Fibroblast of skin of right quadriceps (primary cell): ENCODE data around the gene NSUN3.
"Not testable (repeated sequence)": the region's sequence is repeated elsewhere in the genome, so short reads cannot be mapped to it uniquely, and the experiment has no call there.

Experiments used
- DNase-seq: peaks from one replicate; pipeline ENCODE4 v3.0.0-alpha.2; 2013

The NSUN3 gene

DNA sequence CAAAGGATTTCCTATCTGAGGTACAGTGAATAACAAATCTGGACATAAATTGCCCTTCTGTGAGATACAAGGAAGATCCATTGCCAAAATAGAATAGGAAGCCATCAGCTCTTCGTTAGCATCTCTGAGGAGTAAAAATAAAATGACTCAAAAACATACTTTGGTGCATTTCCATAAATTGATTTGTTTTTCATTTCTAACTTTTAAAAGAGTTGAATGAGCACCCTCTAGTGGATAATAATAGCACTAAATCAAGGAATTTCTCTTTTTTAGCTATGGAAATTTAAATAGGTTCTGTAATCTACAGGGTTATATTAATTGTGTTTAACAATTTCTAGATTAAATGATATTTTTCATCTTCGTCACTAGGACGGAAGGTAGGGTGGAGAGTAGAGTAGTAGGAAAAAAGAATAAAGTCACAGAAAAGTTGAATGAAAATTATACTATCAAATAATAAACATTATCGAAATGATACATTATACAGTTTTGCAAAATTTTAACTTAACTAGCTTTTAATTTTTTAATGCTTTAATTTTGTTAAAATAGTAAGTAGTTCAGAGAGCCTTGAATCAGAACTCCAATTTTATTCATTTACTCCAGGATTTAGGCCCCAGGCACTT lies 6.4 kb downstream of the NSUN3 start:
- peak; percentile 22 for DNase-seq

DNA sequence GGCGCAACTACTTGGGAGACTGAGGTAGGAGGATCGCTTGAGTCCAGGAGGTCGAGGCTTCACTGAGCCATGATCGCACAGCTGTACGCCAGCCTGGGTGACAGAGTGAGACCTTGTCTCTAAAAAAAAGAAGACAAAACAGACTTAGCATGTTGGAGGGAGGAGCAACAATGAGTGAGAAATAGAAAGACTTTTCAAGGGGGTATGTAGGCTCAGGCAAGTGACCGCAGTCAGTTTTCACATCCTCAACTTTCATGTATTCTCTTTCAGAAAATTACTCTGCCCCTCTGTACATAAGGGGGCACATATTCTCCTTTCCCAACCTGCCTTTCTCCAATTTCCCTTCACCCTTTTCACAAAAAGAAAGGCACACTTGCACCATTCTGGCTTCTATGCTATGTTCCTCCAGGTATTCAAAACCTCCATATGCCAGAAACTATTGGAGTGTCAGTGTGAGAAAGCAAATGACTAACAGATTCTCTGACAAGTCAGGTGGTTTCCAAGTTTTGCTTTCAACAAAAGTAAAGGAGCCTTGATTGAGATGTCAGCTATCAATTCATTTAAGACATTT lies 7.6 kb downstream of the NSUN3 start:
- DNase-seq: no peak

DNA sequence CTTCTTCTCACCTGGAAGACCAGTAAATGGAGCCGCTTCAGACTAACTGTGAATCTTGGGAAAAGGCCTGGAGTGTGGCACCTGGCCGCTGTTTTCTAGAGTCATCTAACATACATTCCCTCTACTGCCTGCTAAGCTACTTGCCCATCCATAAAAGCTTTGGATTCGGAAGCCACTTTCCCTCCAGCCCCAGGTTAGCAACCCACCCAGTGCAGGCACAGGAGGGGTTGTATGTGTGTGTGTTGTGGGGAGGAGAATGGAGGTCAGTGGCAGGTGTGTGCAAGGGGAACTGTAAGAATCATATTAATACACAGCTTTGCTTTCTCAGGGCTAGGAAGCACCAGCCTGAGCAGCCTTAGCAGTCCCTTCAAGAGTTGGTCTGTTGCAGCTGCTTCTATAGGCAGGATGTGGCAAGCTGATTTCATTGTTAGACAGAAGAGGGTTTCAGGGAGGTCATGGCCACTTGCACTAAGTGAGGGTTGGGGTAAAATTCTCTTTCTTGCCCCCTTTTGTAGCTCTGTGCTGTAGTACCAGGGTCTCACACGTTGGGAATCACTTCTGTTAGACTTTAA lies 8.9 kb downstream of the NSUN3 start:
- DNase-seq: no peak

DNA sequence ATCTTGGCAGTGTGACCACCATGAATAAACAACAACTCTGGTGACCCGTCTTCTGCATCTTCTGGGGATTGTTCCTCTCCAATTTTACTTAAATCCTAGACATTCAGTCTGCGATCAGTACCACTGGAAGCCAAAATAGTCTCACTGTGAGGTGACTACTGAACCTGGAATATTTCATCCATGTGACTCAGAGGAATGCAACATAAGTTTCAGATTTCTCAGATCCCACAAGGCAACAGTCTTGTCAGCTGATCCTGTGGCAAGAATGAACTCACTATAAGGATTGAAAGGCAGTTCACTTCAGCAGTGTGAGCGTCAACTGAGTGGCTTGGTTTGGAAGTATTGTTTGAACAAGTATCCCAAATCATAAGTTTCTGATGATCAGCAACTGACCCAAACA lies 13.2 kb downstream of the NSUN3 start:
- DNase-seq: peak; percentile 44

- DNase-seq: not testable (repeated sequence)
Measured at GRCh38 chr3:94080552-94080951, 17.7 kb downstream of the NSUN3 start.

DNA sequence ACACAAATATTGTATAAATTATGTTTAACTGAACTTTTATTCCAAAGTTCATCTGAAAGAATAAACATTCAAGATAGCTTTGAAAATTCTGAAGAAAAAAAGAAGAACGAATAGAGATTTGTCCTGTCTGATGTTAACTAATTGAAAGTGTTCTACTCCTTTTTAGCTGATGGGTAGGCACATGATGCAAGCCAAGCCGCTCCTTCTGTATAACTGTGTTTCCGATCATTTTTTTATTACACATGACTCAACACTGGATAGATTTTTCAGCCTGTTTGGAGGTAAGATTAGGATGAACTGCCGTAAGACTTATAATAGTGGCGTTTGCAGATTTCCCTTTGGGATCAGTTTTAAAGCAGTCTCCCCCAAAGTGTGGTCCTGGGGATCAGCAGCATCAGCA lies 19.0 kb downstream of the NSUN3 start:
- DNase-seq: peak; percentile 2

DNA sequence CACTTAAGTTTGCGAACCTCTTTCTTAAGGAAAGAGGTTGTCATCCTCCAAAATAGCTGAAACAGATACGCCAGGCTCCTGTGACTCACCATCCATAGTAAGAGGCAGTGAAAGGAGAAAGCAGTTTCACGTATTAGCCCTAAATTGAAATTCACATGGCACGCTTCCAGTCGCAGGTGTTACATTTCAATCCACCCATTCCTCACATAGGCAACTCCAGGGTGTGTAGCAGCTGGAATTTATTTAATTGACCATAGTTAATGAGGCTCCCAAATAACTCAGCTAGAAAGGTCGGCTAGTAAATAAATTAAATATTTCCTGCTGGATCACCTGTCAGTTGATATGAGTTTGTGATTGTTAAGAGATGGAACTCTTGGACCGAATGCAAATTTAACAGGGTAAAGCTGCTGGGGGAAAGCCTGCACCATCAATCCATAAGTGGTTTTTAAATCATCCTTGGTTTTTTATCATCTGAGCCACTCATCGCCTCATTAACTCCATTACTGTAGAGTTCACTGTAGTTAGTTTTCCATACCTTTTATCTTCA lies 19.6 kb downstream of the NSUN3 start:
- peak; percentile 7 for DNase-seq

- no peak for DNase-seq
Measured at GRCh38 chr3:94083261-94083660, 20.4 kb downstream of the NSUN3 start.

- no peak for DNase-seq
Measured at GRCh38 chr3:94089126-94089525, 26.3 kb downstream of the NSUN3 start.

DNA sequence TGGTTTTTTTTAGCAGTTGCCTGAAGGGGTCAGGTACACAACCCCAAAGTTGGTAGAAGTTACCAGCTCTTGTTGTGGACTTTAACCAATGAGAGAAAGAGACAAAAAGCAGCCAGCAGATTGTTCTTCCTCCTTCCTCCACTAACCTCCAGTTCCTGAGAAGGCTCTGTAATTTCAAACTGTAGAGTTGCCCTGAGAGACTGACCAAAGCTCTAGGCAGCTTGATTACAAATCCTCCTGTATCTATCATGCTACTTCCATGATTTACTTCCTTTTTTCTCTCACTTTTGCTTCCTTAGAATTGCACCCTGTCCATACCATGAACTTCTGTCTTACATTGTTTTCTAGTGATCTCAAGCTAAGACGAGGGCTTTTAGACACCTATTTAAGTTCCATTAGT lies 29.2 kb downstream of the NSUN3 start:
- no peak for DNase-seq

GRCh38 chr3:94093151-94093550 lies 30.3 kb downstream of the NSUN3 start:
- DNase-seq: no peak

GRCh38 chr3:94095111-94095510 lies 32.2 kb downstream of the NSUN3 start:
- DNase-seq: no peak

GRCh38 chr3:94098452-94098851 lies 35.6 kb downstream of the NSUN3 start:
- no peak for DNase-seq

GRCh38 chr3:94099311-94099710 lies 36.5 kb downstream of the NSUN3 start:
- no peak for DNase-seq

- no peak for DNase-seq
Measured at GRCh38 chr3:94101860-94102259, 39.0 kb downstream of the NSUN3 start.

DNA sequence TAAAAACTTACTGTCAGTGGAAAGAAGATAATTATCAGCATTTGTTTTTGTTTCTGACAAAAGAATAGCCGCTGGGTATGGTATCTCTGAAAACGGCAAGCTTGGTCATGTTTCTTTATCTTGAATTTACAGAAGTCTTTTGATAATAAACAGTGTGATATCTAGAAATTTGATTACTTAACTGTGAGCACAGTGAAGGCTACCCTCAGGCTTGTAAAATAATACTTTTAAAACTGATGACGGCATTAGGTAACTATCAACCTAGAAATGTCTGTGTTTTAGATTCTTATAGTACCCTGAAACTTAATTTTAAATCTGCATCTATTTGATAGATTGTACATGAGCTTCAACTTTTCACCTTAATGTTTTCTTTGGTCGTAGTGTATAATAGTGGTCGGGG lies 43.4 kb downstream of the NSUN3 start:
- no peak for DNase-seq

DNA sequence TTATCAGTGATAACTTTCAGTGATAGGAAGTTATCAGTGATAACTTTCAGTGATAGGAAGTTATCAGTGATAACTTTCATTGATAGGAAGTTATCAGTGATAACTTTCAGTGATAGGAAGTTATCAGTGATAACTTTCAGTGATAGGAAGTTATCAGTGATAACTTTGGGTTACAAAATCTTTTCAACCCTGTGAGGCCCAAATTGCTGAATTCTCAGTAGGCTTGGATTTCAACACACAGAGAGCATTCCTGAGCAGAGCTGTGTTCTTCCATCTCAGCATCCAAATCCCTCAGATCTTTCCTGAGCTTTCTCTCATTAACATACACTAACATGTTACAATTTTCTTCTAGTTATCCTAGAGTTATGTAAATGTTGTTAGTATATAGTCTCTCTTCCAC lies 47.4 kb downstream of the NSUN3 start:
- not testable (repeated sequence) for DNase-seq

DNA sequence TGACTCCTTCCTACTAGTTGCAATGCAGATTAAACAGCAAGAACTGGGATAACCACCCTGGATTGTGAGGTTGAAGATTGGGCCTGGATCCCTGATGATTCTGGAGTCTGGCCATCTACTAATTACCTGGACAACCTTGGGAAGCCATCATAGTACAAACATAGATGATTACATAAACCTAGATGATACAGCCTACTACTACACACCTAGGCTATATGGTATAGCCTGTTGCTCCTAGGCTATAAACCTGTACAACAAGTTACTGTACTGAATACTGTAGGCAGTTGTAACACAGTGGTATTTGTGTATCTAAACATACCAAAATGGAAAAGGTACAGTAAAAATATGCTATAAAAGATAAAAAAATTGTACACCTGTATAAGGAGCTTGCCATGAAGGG lies 48.0 kb downstream of the NSUN3 start:
- no peak for DNase-seq

DNA sequence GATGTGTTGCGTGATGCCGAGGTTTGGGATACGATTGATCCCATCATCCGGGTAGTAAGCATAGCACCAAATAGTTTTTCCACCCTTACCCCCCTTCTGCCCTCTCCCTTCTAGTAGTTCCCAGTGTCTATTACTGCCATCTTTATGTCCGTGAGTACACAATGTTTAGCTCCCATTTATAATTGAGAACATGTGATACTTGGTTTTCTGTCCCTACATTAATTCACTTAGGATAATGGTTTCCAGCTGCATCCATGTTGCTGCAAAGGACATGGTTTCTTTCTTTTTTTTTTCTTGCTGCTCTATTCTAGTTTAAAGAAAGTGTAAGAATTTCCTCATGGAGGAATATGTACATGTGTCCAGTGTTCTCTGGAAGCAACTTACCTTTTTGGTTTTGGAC lies 51.8 kb downstream of the NSUN3 start:
- DNase-seq: peak; percentile 55

DNA sequence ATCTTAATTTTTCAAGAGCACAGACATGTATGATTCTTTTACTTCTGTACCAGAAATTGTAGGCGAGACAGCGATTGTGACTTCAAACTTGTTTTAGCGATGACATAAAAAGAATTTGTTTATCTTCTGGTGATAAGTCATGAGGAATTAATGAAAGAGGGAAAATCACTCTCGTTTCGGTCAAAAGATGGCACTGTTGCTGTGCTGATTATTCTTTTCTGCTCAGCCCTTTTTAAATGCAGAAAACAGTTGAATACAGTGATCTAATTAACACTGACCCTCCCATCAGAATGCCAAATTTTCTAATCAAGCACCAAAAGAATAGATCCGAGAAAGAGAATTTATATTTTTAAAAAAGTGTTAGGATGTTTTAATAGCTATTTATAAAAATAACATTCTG lies 52.6 kb downstream of the NSUN3 start:
- peak; percentile 41 for DNase-seq

DNA sequence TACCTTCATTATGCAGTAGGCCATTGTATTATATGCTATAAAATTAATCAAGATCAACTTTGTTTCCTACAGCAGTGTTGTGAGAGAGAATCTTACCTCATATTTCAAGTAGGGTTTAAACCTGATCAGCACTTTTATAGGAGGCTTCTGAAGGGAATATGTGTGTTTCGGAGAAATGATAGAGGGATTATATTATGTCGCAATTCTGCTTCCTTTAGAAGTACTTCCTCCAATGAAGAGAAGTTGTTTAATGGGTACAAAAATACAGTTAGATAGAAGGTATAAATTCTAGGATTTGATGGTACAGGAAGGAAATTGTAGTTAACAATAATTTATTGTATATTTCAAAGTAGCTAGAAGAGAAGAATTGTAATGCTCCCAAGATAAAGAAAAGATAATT lies 54.9 kb downstream of the NSUN3 start:
- DNase-seq: no peak

DNA sequence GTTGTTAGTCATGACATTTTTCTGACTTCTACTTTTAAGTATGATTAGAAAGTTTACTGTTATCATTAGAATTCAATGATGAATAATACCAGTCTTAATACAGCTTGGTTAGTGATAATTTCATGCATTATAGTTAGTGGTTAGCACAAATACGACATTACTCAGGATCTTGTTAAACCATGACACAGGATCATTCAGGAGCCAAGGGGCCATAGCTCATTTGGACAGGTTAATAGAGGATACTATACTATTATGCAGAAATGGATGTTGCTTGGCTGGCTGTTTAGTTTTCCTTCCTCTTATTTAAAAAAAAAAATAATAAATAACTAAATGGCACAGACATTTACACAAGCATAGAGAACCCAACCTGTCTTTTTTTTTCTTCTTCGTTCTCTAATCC lies 55.5 kb downstream of the NSUN3 start:
- no peak for DNase-seq

DNA sequence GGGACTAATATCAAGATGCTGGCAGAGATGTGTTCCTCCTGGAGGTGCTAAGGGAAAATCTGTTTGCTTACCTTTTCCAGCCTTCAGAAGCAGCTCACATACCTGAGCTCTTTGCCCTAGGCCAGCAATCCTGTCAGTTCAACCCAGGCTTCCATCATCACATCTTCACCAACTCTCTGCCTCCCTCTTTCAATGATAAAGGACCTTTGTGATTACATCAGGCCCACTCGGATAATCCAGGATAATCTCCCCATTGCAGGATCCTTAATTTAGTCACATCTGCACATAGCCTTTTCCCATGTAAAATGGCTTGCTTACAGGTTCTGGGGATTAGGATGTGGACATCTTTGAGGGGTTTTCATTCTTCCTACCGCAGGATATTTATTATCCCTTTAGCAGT lies 58.3 kb downstream of the NSUN3 start:
- DNase-seq: no peak

DNA sequence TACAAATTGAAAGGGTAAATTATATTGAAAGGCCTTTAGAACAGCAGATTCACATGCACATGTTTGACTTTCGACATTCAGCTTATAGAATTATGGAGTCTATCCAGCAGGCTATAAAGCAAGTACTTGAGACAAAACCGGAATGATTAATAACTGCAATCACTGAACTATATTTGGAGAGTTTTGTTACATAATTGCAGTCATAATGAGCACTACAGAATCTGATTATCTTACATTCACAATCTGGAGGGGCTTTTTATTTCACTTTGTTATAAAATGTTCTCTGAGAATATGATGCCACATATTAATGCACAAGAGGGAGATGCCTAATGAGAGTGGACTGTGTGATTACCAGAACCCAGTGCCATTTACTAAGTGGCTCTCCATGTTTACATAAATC lies 64.3 kb downstream of the NSUN3 start:
- no peak for DNase-seq

GRCh38 chr3:94130690-94131089 lies 67.8 kb downstream of the NSUN3 start:
- no peak for DNase-seq
